Measurements from ENCODE around the gene CXADR.
A peak's percentile ranks its signal among the peaks of the same experiment; 100 is the strongest.
"Not testable (repeated sequence)": the region's sequence is repeated elsewhere in the genome, so short reads cannot be mapped to it uniquely, and the experiment has no call there.

Gene CXADR

DNA sequence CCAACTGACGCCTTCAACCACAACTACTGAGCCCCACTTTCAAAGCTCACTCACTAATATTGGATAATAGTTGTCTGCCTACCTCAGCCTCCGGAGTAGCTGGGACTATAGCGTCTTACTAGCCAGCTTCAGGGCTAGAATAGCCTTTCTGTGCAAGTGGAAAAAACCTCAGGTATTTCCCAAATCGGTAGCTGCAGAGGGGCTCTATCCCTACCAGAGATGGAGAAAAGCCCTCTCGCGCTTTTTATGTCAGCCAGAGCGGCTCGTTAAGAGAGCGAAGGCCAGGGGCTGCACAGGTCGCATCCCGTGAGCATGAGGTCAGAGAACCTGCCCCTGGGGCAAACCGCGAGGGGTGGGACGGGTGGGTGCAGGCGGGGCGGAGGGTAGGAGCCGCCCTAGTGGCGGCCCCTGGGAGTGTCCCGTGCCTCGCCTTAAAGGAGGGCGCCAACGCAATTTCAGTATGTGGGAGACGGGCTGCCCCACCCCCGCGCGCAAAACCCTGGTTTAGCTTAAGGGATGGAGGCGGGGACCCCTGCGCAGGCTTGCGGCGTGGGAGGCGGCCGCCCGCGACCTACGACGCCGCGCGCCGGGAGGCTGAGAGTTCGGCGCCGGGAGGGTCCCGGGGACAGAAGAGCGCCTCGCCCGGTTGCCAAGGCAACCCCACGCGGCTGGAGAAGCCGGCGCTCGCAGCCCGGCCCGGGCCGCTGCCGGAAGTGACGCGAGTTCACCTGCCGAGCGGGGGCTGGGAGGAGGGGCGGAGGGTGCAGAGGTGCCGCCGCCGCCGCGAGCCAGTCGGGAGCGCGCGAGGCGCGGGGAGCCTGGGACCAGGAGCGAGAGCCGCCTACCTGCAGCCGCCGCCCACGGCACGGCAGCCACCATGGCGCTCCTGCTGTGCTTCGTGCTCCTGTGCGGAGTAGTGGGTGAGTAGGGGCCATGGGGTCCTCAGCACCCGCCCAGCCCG is at the start of gene CXADR:
Gene CXADR, plus strand, starts transcription at position 791 of the 961 bp plus-strand sequence. Its CDS starts 87 bp downstream, at position 878.
- peak; percentile 26 for DNase-seq (ENCODE audit: low read depth)

DNA sequence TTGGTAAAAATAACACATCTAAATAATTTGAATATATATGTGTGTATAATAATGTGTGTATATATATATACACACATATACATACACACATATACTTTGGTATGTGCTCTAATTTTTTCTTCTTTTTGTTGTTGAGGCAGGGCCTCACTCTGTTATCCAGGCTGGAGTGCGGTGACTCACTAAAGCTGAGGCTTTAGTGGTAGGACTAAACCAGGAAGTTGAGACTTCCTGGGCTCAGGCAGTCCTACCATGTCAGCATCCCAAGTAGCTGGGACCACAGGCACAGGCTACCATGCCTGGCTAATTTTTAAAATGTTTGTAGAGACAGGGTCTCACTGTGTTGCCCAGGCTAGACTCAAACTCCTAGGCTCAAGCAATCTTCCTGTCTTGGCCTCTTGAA is 46.7 kb upstream of the CXADR start:
- DNase-seq (ENCODE audit: low read depth): no peak

DNA sequence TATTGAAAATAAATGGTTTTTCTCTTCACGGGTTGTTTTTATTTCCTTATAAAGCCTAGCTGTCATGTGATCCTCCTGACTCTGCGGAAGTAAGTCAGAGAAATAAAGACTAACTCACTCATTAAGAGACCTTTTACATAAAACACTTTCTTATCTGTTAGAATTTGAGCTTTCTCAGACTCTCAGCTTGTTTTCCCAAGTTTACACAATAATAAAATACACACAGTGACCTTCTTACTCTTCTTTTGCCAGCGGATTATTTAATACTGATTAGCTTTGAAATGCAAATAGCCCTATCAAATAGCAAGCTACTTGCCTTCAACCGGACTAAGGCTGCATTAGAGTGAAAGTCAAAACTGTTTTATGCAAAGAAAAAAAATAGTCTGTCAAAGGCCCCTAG is 45.5 kb upstream of the CXADR start:
- no peak for DNase-seq (ENCODE audit: low read depth)

DNA sequence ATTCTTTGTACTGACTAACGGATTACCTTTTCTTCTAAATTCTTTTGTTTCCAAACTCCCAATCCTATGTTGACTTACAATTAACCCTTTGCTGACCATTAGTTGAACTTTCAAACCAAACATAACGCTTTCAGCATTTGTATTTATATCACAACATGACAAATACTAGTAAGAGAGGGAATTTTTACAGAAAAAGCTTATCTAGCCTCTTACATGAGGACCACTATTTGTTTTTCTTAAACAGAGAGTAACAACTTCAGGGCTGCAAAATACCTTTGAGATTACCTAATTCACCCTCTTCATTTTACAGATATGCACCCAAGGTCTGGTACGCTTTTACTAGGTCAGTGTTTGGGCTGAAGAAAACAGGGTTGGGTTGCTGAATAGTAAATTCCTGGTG is 45.0 kb upstream of the CXADR start:
- no peak for DNase-seq (ENCODE audit: low read depth)

DNA sequence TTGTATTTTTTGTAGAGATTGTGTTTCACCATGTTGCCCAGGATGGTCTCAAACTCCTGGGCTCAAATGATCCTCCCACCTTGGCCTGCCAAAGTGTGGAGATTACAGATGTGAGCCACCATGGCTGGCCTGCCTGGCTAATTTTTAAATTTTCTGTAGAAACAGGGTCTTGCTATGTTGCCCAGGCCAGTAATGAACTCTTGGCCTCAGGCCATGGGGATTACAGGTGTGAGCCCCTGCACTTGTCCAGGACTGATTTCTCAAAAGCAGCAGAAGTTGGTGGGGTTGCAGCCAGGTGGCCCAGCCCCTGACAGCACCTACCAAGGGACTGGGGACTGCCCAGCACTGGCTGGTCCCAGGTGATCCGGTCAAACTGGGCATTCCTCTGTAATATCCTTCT is 44.1 kb upstream of the CXADR start:
- DNase-seq (ENCODE audit: low read depth): no peak

DNA sequence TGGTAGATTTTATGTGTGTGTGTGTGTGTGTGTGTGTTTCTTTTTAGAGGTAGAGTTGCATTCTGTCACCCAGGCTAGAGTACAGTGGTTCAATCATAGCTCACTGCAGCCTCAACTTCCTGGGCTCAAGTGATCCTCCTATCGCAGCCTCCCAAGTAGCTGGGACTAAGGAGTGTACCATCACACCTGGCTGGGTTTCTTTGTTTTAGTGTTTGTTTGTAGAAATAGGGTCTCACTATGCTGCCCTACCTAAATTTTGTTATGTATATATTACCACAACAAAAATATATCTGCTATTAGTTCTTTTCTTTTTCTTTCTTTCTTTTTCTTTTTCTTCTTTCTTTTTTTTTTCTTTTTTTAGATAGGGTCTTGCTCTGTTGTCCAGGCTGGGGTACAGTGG is 43.1 kb upstream of the CXADR start:
- DNase-seq (ENCODE audit: low read depth): no peak

DNA sequence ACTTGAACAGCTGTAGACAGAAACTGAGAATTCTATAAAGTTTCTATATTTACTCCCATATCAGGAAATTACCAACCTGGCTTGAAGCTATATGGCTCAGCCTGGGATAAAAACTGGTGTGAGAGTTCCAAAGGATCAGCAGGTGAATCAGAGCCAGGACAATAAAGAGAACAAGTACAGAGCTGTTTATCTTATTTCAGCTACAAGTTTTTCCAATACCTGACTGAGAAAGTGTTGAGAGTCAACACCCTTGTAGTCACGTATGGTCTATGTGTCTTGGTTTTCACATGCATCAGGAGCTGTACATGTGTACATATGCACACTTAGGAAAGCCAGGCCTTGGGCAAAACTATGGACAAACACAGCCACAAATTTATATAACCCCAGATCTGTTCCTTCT is 40.7 kb upstream of the CXADR start:
- no peak for DNase-seq (ENCODE audit: low read depth)

DNA sequence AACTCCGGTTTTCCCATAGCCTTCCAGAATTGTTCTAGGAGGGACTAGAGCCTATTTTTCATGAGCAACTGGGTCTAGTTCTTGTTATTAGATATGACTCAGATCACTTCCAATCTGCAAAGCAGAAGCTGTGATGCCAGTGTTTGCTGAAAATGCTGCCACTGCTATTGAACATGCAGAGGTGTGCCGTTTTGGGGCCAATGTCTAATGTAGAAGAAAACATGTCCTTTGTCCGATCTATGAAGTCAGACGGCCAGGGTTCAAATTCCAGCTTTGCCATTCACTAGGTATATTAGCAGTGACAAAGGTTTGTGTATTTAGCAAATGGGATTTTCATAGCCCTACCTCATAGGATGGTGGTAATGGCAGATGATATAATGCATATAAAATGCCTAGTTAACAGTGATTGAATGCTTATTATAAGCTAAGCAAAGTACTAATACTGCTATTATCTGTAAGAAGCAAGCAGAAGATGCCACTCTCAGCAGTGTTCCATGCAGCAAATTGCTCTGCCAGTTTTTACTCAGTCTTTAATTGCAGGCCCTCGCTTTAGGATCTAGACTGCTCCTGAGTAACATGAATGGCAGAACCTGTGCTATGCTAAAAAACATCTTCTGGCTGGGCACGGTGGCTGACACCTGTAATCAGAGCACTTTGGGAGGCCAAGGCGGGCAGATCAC is 40.1 kb upstream of the CXADR start:
- no peak for DNase-seq (ENCODE audit: low read depth)

DNA sequence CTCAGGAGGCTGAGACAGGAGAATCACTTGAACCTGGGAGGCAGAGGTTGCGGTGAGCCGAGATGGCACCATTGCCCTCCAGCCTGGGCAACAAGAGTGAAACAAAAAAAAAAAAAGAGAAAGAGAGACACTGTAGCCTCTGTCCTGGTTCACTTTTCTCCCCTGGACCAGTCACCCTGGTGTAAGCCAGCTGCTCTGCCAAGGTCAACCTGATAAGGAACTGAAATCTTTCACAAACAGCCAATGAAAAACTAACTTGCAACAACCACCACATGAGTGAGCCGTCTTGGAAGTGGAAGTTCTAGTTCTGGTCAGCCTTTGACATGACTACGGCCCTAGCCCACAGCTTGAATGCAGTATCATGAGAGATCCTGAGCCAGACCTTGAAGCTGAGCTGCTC is 36.8 kb upstream of the CXADR start:
- DNase-seq (ENCODE audit: low read depth): no peak

DNA sequence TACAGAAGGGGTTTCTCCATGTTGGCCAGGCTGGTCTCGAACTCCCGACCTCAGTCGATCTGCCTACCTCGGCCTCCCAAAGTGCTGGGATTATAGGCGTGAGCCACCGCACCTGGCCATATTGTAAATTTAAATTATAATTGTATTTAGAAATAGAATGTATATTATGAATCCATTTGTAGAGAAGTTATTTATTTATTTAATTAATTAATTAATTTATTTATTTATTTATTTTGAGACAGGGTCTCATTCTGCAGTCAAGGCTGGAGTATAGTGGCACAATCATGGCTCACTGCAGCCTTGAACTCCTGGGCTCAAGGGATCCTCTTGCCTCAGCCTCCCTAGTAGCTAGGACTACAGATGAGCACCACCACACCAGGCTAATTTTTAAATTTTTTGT is 34.7 kb upstream of the CXADR start:
- not testable (repeated sequence) for DNase-seq (ENCODE audit: low read depth)

DNA sequence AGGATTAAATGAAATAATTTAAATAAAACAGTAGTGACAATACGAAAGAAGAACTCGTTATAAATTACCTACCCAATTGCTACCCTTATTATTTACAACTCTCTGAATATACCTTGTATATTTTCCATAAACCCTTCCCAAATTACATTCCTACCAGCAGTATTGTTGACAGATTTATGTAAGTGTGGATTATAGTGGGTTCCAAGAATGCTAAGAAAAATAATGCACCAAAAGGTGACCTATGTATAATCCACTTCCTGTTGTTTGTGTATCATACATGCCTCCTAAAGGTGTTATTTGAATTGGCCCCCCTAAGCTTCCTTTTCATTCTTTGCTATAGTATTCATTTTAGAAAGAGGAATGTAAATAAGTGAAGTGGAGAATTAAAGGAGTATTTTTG is 33.2 kb upstream of the CXADR start:
- no peak for DNase-seq (ENCODE audit: low read depth)

DNA sequence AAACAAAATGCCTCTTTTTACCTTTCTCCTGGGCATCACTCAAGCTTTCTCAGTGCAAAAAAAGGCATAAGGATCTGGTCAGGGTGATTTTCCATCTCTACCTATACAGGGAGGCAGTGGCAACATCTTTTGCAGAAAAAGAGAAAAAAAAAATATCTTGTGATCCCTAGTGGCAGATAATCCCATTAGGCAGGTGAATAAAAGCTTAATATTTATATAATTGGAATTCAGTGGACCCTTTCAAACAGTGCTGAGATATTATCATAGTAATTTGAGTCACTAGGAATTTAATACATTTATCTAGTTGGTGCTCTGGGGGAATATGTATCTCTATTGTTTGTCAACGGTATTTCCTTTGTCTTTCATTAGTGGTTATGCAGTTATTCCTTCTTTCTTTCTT is 29.9 kb upstream of the CXADR start:
- DNase-seq (ENCODE audit: low read depth): no peak

DNA sequence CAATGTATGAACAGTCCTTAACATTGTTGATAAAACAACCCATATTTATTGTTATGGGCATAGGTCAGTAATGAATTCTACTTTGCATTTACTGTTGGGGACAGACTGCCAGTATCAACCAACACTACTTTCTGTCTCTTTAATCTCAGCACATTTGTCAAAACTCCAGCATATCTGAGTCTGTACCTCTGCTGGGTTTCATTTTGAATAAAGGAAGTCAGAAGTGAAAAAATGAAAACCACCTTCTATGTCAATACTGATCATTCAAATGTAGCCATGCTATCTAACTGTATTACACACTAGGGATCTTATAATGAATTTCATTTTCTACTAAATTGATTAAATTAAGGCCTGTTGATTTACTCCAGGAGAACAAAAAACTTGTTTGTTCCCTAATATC is 24.2 kb upstream of the CXADR start:
- DNase-seq (ENCODE audit: low read depth): no peak

DNA sequence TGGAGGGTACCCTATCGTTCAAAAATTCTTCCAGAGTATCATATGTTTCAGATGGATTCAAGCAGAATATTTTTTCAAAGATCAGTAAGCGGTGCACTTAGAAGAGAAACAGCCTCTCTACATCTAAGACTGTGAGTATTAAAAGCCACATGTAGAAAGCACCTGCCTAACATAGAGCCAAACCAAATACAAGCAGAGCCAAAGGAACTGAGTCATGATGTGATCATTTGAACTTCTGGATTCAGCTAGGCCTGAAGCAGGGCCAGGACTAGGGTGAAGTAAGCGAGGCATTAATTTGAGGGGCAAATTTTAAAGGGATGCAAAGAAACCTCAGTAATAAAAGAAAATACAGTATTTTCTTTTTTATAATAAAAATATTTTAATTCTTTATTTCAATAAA is 23.3 kb upstream of the CXADR start:
- not testable (repeated sequence) for DNase-seq (ENCODE audit: low read depth)

DNA sequence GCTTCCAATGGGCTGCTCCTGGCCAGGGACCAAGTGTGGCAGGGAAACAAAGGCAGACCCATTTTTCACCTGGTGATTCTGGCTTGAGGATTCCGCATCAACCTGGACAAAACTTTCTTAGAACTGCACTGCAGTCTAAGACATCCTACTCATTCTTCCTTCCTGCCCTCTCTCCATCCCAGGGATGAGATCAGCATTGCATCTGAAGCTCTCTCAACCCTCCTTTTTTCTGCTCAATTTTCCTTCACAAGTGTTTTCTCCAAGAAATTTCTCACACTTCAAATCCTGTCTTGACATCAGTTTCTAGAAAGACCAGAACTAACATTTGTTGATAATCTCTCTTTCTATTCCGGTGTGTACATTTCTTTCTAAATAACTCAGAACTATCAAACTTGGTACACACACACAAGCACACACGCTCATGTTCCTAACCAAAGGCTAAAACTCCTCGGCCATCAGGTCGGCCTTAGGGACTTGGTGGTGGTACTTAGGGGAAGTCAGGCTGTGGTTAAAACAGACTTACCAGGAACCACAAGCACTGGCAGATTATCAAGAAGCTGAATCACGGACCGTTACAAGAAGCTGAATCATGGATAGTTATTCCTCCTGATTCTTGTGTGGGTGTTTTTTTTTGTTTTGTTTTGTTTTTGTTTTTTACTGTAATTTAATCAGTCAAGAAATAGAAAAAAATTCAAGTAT is 21.0 kb upstream of the CXADR start:
- DNase-seq (ENCODE audit: low read depth): no peak

DNA sequence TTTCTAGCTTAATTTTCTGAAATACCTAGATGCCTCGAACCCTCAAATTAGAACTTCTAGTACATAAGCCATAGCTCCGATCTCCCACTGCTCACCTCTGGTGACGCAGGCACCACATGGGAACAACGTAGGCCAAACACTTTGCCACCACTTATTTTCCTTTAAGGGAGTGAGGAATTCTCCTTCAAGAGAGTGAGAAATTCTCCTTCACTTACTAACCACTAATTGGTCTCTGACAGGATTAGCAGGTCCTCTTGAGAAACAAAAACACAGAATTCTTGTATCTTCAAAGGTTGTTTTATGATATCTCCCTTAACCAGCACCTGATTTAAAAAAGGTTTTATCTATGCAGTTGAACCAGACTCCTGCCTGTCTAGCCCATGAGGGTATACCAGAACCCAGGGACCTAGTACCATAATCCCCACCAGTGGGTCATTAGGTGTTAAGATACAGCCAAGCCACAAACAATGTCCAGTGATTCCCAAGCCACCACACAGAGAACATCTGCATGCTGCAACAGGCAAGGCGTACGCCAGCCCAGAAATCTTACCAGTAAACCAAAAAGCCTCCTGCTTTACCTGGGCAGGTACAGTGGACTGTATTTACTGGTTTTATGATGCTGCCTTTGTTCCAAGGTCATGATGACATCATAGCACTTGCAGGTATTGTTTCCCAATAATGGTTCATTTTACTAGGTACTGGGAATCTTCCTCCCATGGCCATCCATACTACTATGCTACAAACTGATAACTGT is 20.3 kb upstream of the CXADR start:
- no peak for DNase-seq (ENCODE audit: low read depth)

DNA sequence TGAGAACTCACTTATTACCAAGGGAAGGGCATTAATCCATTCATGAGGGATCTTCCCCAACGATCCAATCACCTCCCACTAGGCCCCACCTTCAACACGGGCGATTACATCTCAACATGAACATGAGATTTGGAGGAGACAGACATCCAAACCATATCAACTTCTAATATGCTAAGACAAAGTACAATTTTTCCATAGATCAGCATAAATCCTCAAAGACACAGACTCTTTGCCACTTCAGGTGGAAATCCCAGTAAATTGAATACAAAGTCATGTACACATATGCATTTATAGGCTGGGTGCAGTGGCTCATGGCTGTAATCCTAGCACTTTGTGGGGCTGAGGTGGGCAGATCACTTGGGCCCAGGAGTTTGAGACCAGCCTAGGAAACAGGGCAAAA is 18.8 kb upstream of the CXADR start:
- DNase-seq (ENCODE audit: low read depth): no peak

DNA sequence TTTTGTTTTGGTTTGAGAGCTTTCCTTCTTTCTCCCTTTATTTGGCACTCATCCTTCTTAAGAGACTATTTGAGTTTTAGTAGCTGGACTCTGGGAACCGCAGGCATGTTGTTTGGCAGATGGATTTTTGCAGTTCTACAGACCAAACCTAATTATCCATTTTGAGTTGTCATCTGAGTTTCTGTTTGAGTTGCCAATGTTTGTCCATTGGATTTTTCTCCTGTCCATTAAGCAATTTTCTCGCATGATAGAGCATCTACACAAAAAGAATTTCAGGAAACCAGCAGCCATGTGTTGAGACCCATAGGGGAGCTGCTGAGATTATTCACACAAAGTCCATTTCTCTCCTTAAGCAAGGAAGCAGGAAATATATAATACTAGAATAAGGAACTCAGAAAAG is 17.2 kb upstream of the CXADR start:
- DNase-seq (ENCODE audit: low read depth): no peak

DNA sequence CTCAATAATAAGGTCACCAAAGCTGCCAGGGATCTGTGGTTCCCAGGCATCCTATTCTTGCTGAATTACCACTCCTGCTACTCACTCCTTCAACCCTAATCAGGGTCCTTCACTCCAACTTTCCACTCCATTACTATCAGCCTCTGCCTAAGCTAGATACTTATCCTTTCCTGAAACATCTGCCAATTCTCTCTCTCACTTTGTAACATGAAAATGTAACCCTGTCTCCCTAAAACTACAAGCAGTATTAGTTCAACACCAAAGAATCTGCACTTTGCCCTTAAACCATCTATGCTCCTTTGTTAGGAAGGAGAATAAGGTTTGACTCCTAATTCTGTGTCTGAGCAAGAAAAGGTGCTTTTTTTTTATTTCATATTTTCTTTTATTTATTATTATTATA is 15.5 kb upstream of the CXADR start:
- DNase-seq (ENCODE audit: low read depth): no peak

DNA sequence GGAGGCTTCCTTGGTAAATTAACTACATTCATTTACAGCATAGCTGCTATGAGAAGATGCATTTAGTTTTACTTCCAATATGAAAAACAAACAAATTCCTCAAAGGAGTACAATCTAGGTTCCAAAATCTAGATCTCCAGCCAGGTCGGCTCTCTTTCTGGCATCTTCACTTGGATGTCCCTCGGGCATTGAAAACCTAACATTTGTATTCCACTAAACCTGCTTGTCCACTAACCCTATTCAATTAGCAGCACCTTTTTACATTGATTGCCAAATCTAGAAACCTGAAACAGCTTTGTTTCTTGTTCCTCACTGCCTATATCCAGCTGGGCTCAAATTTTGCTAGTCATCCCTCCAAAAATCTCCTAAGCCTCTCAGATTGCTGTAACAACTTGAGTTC is 14.3 kb upstream of the CXADR start:
- no peak for DNase-seq (ENCODE audit: low read depth)

DNA sequence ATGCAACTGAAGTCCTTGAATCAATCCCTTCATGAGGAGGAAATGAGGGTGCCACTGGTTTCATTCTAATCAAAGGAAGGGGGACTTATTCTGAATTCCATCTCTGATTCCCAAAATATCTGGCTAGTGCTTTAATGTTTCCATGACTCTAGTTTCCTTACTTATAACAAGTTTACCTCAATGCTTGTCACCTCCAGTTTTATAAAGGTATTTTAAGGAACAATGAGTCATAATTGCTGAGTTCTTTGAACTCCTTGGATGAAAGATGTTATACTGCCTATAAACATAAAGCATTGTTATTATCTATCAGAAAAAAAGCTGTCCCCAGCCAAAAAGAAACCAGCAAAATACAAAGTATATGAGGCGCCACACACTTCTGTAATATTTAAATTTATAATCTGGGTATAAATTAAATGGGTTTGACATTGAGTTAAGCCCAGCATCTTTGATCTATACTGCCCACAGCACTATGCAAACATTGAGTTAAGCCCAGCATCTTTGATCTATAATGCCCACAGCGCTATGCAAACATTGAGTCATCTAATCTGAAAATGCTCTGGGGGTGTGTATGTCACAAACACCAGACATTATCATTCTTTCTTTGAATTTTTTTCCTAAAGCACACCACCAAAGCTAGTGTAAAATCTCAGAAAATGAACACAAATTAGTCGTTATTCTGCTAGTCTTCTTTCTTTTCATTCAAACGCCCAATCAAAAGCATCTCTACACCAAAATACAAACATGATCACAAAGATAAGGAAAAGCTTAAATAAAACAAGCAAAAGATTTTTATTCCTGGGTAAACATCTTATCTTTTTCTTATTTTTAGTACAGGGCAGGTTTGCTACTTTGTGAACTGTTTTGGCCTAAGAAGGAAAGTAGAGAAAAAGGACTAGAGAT is 11.5 kb upstream of the CXADR start:
- DNase-seq (ENCODE audit: low read depth): no peak
